ENCODE data around the gene CPVL. TPM values are rescaled to one million over a fixed set of nuclear protein-coding genes. Genes with fewer than 3 reads are reported as not detected.

The CPVL gene
- total RNA-seq, 2 donors from 2014 or later = 32.4 to 53.3 TPM

GRCh38 chr7:29066641-29067040 lies 79.7 kb downstream of the CPVL start:
- no peak overlapping the region for H3K4me3 Mint-ChIP-seq
- no peak overlapping the region for H3K9ac ChIP-seq (ENCODE audit: extremely low read depth, low read length, poor library complexity, severe bottlenecking)
- 89 to 100% methylated on average over 2 of the region's 2 CpGs for WGBS, 2 experiments (ENCODE audit: insufficient coverage in 1 of 2, insufficient read length in 1 of 2)

GRCh38 chr7:29065181-29065857 lies 81.0 kb downstream of the CPVL start:
- no peak for DNase-seq
- 89 to 96% methylated on average over 4 to 5 of the region's 5 CpGs for WGBS, 2 experiments (ENCODE audit: insufficient coverage in 1 of 2, insufficient read length in 1 of 2)
- no peaks in the 10 kb centered on the region for H3K9me3 ChIP-seq (ENCODE audit: control insufficient read depth, low read length)
- Mint-ChIP-seq H3K4me1 (peaks cover 17% of the 10 kb centered on the region), H3K4me3 (no peak overlapping the region), H3K36me3 (ENCODE audit: low read depth) (peaks cover 4% of the 10 kb centered on the region), H3K9me3 (no peaks in the 10 kb centered on the region), H3K27me3 (ENCODE audit: insufficient read depth) (peaks cover 12% of the 10 kb centered on the region), H3K27ac (no peak overlapping the region)
- H3K4me3 ChIP-seq (ENCODE audit: low read length) = no peak overlapping the region
- TF ChIP-seq CTCF (conservative IDR thresholded peaks at IDR 0.05) = no peak
- no peaks in the 10 kb centered on the region for H3K27me3 ChIP-seq (ENCODE audit: control insufficient read depth, insufficient read depth, low read length, poor library complexity, severe bottlenecking)
- H3K9ac ChIP-seq (ENCODE audit: extremely low read depth, low read length, poor library complexity, severe bottlenecking) = no peak overlapping the region
- no peak overlapping the region for H3K27ac ChIP-seq (ENCODE audit: low read depth, low read length)
- no peaks in the 10 kb centered on the region for H3K4me1 ChIP-seq (ENCODE audit: control insufficient read depth, insufficient read depth, low read length)
- H3K36me3 ChIP-seq (ENCODE audit: control insufficient read depth, insufficient read depth, low read length) = no peaks in the 10 kb centered on the region

More at GRCh38 chr7:29066641-29067040, 79.7 kb downstream of the CPVL start:
- no peak for TF ChIP-seq CTCF (conservative IDR thresholded peaks at IDR 0.05)
- DNase-seq = no peak
- peaks cover 10% of the 10 kb centered on the region for H3K27me3 Mint-ChIP-seq (ENCODE audit: insufficient read depth)
- peaks cover 21% of the 10 kb centered on the region for H3K4me1 Mint-ChIP-seq
- no peaks in the 10 kb centered on the region for H3K9me3 Mint-ChIP-seq
- Histone ChIP-seq H3K9me3 (ENCODE audit: control insufficient read depth, low read length) (no peaks in the 10 kb centered on the region), H3K4me3 (ENCODE audit: low read length) (no peak overlapping the region), H3K27me3 (ENCODE audit: control insufficient read depth, insufficient read depth, low read length, poor library complexity, severe bottlenecking) (no peaks in the 10 kb centered on the region), H3K36me3 (ENCODE audit: control insufficient read depth, insufficient read depth, low read length) (no peaks in the 10 kb centered on the region), H3K27ac (ENCODE audit: low read depth, low read length) (no peak overlapping the region), H3K4me1 (ENCODE audit: control insufficient read depth, insufficient read depth, low read length) (no peaks in the 10 kb centered on the region)
- H3K36me3 Mint-ChIP-seq (ENCODE audit: low read depth) = peaks cover 4% of the 10 kb centered on the region
- H3K27ac Mint-ChIP-seq = no peak overlapping the region

- no peaks in the 10 kb centered on the region for H3K9me3 Mint-ChIP-seq
- Histone ChIP-seq H3K27ac (ENCODE audit: low read depth, low read length) (no peak overlapping the region), H3K27me3 (ENCODE audit: control insufficient read depth, insufficient read depth, low read length, poor library complexity, severe bottlenecking) (no peaks in the 10 kb centered on the region), H3K4me3 (ENCODE audit: low read length) (no peak overlapping the region), H3K4me1 (ENCODE audit: control insufficient read depth, insufficient read depth, low read length) (no peaks in the 10 kb centered on the region), H3K9ac (ENCODE audit: extremely low read depth, low read length, poor library complexity, severe bottlenecking) (no peak overlapping the region), H3K9me3 (ENCODE audit: control insufficient read depth, low read length) (no peaks in the 10 kb centered on the region), H3K36me3 (ENCODE audit: control insufficient read depth, insufficient read depth, low read length) (no peaks in the 10 kb centered on the region)
- H3K4me3 Mint-ChIP-seq = no peak overlapping the region
- 87 to 90% methylated on average over 2 of the region's 2 CpGs for WGBS, 2 experiments (ENCODE audit: insufficient coverage in 1 of 2, insufficient read length in 1 of 2)
- peaks cover 4% of the 10 kb centered on the region for H3K36me3 Mint-ChIP-seq (ENCODE audit: low read depth)
- H3K4me1 Mint-ChIP-seq = peaks cover 12% of the 10 kb centered on the region
- no peak overlapping the region for H3K27ac Mint-ChIP-seq
- TF ChIP-seq CTCF (conservative IDR thresholded peaks at IDR 0.05) = no peak
- peaks cover 15% of the 10 kb centered on the region for H3K27me3 Mint-ChIP-seq (ENCODE audit: insufficient read depth)
- DNase-seq = no peak
Observed at GRCh38 chr7:29063872-29064271, 82.5 kb downstream of the CPVL start.
